ENCODE data around the gene TRPM3.

Gene TRPM3

GRCh38 chr9:70826562-70826961, 294.9 kb downstream of the TRPM3 start:
- no peak overlapping the region for H3K4me3 ChIP-seq (ENCODE audit: low read depth, low read length)
- DNase-seq (ENCODE audit: low read depth), result no peak
- TF ChIP-seq CTCF (IDR thresholded peaks at IDR 0.05; ENCODE audit: insufficient read depth, low read depth, low read length, missing control alignments), result no peak

GRCh38 chr9:70823284-70823683, 298.1 kb downstream of the TRPM3 start:
- no peak overlapping the region for H3K4me3 ChIP-seq (ENCODE audit: low read depth, low read length)
- no peak for DNase-seq (ENCODE audit: low read depth)
- no peak for TF ChIP-seq CTCF (IDR thresholded peaks at IDR 0.05; ENCODE audit: insufficient read depth, low read depth, low read length, missing control alignments)

GRCh38 chr9:70817311-70817710, 304.1 kb downstream of the TRPM3 start:
- DNase-seq (ENCODE audit: low read depth), result no peak
- no peak for TF ChIP-seq CTCF (IDR thresholded peaks at IDR 0.05; ENCODE audit: insufficient read depth, low read depth, low read length, missing control alignments)
- no peak overlapping the region for H3K4me3 ChIP-seq (ENCODE audit: low read depth, low read length)

GRCh38 chr9:70816891-70817290, 304.5 kb downstream of the TRPM3 start:
- DNase-seq (ENCODE audit: low read depth), result no peak
- TF ChIP-seq CTCF (IDR thresholded peaks at IDR 0.05; ENCODE audit: insufficient read depth, low read depth, low read length, missing control alignments), result no peak
- no peak overlapping the region for H3K4me3 ChIP-seq (ENCODE audit: low read depth, low read length)

GRCh38 chr9:70816316-70816715, 305.1 kb downstream of the TRPM3 start:
- DNase-seq (ENCODE audit: low read depth), result no peak
- no peak overlapping the region for H3K4me3 ChIP-seq (ENCODE audit: low read depth, low read length)
- no peak for TF ChIP-seq CTCF (IDR thresholded peaks at IDR 0.05; ENCODE audit: insufficient read depth, low read depth, low read length, missing control alignments)

- H3K4me3 ChIP-seq (ENCODE audit: low read depth, low read length), result no peak overlapping the region
- no peak for TF ChIP-seq CTCF (IDR thresholded peaks at IDR 0.05; ENCODE audit: insufficient read depth, low read depth, low read length, missing control alignments)
- no peak for DNase-seq (ENCODE audit: low read depth)
Observed at GRCh38 chr9:70814597-70814996, 306.8 kb downstream of the TRPM3 start.

GRCh38 chr9:70813141-70813540, 308.3 kb downstream of the TRPM3 start:
- H3K4me3 ChIP-seq (ENCODE audit: low read depth, low read length), result no peak overlapping the region
- TF ChIP-seq CTCF (IDR thresholded peaks at IDR 0.05; ENCODE audit: insufficient read depth, low read depth, low read length, missing control alignments), result no peak
- no peak for DNase-seq (ENCODE audit: low read depth)
